UCSD-AML1 (cell line): Measurements from ENCODE around the gene LHX4.
A peak's percentile ranks its signal among the peaks of the same experiment; 100 is the strongest.

ENCODE experiments used
- DNase-seq: peaks from one replicate; lab custom pipeline; 2025; ENCODE audit not compliant: unreplicated experiment; lab: John Stamatoyannopoulos, UW

The LHX4 gene

DNA sequence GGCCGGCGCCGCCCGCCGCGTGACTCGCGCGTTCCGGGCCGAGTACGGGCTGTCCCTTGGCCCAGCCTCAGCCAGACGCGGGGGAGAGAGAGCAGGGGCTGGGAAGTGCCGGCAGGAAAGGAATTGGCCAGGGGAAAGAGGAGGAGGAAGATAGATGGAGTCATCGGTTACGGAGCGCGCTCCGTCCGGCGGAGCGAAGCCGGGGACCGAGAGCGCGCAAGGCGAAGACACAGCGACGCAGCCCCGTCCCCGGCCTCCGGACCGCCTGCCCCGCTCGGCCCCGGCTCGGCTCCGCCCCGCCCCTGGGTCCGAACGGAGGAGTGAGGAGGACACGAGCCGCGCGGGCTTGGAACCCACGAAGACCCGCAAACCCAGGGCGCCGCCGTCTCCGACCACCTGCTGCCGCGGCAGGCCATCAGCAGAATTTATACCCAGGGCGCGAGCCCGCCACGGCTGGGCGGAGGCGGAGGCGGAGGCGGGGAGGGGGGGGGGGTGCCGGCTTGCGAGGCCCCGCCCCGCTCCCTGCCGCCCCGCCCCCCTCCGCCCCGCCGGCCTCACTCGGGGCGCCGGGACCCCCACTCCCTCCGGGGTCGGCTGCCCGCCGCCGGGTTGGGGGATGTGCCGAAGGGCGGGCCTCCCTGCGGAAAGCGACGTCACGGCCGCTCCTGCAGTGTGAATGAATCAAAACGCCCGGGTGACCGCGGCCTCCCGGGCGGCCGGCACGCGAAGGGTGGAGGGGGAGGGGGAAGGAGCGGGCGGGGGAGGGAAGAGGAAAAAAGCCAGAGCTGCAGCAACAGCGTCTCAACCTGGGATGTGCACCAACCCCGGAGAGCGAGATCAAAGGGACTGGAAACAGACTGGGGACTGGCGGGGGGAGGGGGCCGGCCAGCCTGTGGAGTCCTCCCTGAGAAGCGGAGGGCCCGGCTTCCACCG lies at the start of gene LHX4:
Gene LHX4, plus strand, starts transcription at position 782 of the 933 bp plus-strand sequence. CDS start 266 bp downstream, outside the sequence.
- no peak for DNase-seq

DNA sequence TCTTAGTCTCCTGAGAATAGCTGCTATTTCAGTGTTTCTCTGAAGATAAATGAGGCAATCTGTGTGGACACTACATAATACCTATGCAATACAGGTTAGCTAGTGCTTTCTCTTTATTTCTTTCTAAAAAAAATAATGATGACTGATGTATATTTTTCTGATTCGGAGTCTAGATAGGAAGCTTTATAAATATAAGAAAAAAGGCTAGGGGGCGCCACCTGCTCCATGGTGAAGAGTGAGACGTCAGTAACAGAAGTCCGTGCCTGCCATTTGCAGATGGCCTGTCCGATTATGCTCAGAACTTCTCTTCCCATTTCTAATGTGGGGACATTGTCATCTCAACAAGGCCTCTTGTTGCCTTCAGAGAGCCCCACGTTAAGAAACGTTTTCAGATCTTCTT lies 49.0 kb upstream of the LHX4 start:
- no peak for DNase-seq

DNA sequence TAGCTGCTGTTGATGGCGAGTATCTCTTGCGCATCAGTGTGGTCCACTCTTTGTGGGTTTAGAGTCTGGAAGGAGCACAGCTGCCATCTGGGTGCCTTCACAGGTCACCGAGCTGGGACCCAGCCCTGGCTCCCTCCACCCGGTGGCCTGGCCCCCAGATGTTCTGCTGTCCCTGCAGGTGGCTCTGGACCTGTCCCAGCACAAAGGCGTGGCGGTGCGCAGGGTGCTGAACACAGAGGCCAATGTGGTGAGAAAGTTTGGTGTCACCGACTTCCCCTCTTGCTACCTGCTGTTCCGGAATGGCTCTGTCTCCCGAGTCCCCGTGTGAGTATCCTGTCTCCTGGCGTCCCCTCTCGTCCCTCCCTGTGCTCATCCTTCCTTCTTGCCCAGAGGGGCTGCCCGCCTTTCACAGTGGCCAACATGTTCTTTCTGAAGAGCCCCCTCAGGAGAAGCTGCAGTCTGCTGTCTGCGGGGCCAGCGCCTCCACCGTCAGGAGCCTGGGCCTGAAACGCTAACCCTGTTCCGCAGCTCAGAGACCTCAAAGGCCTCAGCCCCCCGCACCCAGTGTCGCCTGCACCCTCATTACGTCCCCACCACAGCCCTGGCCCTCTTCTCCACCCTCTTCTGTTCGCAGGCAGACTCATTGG lies 47.9 kb upstream of the LHX4 start:
- no peak for DNase-seq

DNA sequence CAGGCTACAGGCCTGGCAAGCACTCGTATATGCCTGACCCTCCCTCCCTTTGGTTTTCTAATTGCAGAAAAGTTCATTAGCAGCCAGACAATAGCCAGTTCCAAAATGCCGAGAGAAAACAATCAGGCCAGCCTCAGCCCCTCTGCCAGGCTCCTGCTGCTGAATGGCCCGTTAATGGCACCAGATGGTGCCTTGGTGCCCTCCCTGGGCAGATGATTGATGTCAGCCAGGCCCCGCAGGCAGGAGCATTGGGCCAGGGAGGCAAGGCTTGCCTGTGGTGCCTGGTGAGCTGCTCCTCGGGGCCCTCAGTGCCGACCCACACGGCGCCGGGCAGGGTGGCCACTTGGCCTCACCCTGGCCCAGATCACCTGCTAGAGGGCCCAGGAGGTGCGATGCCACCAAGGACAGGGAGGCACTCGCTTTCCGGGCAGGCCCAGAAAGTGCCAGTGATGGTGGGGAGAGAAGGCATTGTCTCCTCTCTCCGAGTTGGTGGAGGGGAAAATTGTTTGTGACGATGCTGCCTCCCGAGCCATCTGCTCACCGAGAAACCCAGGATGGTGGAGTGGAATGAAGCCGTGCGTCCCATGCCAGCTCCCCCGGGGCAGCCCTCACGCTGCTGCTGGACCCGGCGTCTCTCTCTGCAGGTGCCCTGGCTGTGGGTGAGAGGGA lies 47.3 kb upstream of the LHX4 start:
- DNase-seq = no peak

DNA sequence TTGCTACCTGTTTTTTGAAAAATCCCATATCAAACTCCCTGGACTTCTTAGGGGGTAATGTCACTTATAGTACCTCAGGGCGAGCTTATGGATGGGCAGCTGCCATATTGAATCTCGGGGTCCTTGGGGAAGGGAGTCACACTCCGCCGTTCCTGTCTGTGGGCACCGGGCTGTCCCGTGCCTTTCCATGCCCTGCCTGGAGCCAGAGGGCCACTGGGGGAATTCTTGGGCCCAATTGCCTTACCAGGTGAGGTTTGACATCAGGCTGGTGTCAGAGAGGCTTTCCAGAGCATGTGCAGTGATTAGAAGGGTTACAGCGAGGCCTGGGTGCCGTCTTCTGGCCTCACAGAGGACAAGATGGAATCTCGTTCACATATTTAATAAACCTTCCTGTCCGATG lies 46.6 kb upstream of the LHX4 start:
- DNase-seq = no peak

DNA sequence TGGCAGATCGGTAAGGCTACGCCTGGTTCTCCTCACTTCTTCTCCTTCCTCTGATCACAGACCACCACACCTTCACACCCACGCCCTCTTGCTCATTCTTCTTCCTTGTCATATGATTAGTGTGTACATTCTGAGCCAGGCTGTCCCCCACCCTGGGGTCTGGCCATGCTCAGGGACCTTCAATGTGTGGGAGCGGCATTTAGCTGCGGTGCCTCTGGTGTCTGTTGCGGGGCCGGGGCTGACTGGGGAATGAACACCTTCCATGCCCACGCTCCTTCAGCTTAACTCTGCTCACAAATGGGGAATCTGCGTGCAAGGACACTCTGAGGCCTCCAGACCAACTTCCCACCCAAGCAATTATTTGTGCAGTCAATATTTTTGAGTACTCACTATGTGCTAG lies 46.0 kb upstream of the LHX4 start:
- DNase-seq = no peak

DNA sequence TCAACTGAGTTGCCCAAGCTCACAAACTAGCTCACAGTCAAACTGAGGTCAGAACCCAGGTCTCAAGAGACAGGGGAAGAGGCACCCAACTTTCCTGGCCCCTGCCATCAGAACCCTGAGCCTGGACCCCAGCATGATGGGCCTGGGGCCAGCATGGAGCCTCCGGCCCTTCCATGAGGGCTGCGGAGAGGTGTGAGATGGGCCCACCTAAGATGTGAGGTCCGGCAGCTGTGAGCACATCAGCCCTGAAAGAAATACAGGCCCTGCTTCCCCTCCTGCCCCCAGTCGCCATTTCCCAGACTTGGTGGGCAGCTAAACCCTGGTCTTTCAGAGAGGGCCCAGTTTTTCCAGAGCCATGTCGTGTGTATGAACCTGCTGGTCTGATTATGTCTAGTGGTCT lies 44.8 kb upstream of the LHX4 start:
- no peak for DNase-seq

DNA sequence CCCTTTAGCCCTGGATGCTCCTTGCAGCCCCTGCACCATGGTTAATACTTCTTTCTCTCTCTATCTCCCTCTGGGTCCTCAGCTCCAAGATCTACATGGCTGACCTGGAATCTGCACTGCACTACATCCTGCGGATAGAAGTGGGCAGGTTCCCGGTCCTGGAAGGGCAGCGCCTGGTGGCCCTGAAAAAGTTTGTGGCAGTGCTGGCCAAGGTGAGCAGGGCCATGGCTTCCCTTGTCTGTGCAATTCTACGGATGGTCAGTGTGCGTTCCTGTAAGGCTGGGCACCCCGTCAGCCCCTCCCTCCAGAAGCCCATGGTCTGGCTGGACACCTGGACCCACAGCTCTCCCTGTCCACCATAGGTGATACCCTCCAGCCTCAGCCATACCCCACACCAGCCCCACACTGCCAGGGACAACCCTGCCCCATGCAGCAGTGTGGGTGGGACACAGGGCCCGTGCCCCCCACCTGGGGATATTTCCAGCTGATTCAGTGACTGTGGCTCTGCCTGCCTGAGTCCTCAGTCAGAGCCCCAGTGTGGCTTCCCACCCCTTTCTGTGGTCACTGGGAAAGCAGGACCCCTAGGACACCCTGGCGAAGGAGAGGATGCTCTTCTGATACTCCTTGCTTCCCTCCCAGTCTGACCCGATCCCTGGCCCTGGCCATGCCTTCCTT lies 44.0 kb upstream of the LHX4 start:
- no peak for DNase-seq

DNA sequence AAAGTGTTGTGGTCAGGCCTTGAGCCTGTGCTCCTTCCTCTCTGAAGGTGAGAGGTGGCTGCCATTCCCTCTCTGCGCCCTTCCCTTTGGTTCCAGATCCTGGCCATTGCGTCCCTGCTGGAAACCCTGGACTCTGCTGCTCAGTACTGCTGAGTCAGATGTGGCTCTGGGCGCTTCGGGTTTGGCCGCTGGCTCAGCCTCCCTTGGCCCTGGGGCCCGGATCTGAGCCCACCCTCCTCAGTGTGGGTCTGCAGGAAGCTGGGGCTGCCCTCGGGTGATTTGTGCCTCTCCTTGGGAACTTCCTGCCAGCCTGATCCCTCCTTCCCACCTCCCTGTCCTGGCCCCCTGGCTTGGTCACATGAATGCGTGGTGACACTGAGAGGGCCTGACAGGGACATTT lies 43.2 kb upstream of the LHX4 start:
- no peak for DNase-seq

DNA sequence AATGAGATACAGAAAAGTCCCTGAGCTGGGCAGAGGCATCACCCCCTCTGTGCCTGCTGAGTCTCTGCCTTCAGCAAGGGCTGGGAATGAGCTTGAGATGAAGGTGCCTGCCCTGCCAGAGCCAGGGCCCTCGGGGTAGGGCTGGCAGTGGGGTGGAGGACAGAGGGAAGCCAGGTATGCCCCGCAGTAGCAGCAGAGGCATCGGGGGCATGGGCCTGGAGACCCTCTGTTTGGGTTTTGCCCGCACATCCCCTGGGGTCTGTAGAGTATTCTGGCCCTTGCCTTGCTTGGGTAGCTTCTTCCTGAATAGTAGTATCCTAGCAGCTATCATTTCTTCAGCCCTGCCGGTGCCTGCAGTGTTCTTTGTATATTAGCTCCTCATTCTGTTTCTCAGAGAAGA lies 42.4 kb upstream of the LHX4 start:
- no peak for DNase-seq

DNA sequence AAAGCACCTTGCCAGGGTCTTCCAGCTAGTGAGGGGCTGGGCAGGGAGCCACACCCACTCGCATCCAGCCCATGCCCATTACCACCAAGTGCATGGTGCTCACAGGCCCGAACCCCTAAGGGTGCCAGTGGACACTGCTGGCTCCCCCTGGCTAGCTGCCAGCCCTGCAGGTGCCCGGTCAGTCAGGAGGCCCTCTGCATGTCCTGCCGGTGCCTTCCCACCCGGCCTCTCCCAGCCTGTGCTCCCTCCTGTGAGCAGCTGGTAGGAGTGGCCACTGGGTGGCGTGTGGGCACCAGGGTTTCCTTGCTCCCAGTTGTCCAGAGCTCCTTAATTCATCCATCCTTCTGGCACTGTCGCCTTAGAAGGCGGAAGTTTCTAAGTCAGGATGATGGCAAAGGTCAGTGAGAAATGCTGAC lies 42.0 kb upstream of the LHX4 start:
- DNase-seq = peak; percentile 49

DNA sequence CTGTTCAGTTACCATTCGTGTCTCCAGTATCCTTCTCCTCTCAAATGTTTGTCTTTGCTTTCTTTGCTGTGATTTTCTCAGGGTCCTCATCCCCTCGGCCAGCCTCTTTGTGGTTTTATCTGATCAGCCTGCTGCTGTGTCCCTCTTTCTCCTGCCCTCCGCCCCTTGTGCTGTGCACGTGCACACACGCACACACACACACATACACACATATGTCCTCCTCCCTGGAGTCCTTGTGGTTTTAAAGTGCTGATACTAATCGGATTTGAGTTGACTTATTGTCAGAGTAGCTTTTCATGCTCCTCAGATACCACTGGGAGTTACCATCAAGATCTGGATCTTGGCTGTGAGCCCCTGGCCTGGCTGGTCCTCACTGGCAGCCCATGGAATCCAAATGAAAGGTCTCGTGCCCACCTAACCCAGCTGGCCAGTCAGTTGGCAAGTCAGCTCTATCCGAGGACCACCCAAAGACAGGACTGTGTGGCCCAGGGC lies 41.3 kb upstream of the LHX4 start:
- DNase-seq = no peak

DNA sequence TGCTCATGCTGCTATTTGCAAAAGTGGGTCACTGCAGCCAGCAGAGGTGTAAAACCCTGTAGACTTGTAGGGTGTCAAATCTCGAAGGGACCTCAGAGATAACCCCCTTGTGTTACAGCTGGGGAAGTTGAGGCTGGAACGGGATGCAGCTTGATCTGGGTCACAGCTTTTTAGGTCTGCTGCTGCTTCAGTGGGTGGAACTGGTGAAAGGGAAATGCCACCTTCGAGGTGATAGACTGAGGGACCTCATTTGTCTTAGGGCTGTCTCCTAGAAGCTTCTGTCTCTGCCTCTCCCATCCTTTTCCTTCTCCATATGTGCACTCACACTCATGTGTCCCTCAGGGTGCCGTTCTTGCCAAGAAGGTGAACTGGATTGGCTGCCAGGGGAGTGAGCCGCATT lies 40.0 kb upstream of the LHX4 start:
- no peak for DNase-seq

DNA sequence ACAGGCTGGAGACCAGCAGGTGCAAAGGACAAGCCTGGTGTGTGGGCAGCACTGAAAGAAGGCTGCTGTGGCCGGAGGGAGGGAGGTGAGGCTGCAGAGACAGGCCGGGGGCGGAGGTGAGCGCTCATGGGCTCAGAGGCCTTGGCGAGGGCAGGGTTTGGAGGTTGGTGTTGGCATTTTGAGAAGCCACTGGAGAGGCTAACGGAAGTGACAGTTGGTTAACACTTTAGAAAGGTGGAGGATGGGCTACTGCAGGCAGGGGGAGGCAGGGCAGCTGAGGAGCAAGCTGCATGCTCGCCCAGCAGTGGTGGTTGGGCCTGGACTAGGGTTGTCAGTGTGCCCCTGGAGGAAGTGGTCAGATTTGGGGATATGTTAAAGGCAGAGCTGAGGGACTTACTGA lies 37.9 kb upstream of the LHX4 start:
- no peak for DNase-seq

DNA sequence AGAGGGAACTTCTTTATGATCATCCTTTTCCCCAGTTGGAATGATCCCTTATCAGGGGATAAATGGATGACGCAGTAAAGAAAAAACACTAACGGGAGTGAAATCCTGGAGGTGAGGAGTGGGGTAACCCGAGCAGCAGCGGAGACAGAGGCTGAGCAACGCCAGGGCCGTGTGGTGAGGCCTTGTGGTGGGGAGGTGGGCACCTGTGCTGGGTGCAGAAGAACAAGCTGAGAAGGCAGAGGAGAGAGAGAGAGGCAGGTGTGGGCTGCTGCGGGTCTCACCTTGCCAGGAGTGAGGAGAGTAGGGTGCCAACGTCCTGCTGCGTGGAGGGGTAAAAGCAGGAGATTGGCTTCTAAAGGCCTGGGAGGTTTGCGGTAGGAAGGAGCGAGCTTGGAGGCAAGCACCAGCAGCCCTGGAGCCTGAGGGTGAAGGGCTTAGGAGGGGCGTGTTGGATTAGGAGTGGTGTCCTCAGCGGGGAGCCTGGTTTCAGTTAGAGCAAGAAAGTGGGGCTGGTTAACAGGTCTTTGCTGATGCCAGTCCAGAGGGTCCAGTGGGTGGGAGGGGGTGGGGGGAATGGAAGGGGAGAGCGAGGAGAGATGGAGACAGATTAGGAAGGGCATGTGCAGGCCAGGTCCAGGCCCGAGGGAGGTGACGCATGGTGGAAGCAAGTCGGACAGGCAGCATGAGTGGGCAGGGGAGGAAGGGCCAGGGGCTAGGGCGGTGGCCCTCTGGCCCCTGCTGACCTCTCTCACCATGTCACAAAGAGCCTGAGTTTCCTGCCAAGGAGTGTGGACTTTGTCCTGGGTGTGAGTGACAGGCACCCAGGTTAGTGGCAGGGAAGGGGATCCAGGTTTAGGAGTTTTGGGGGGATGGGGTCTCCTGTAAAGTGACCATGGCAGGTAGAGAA lies 36.7 kb upstream of the LHX4 start:
- no peak for DNase-seq

DNA sequence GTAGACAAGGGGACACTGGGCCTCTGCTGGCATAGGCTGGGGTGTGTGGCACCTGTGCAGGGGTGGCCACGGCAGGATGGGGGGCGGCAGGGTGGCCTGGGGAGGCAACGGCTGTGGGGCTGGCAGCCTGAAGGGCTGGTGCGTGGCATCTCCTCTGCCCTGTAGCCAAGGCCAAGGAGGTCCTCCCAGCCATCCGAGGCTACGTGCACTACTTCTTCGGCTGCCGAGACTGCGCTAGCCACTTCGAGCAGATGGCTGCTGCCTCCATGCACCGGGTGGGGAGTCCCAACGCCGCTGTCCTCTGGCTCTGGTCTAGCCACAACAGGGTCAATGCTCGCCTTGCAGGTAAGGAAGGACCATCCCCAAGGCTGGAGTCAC lies 36.0 kb upstream of the LHX4 start:
- no peak for DNase-seq

DNA sequence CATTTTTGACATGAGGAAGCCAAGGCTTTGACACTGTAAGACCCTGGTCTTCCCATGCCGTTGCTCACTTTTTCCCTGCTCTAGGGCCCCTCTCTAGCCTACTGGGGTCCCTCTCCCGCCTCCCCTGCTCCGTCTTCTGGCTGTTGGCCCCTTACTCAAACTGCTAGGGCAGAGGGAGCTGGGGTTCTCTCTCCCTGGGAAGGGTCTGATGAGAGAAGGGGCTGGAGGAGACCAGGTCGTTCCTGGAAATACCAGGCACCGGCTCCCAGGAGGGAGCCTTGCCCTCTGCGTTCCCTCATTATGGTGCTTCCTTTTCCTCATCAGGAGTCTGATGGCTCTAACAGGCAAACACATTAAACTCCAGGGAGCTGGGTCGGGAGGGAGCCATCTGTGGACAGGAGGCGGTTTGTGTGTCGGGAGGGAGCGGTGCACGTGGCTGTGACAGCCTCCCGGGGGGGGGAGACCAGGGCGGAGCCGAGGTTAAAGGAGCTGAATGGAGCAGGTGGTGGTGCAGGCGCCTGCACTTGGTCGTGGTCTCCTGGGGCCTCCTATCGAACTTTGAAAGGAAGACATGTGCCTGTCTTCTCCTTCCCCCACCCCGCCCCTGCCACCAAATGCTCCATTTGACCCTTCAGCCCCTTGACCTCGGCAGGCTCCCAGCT lies 35.4 kb upstream of the LHX4 start:
- no peak for DNase-seq

DNA sequence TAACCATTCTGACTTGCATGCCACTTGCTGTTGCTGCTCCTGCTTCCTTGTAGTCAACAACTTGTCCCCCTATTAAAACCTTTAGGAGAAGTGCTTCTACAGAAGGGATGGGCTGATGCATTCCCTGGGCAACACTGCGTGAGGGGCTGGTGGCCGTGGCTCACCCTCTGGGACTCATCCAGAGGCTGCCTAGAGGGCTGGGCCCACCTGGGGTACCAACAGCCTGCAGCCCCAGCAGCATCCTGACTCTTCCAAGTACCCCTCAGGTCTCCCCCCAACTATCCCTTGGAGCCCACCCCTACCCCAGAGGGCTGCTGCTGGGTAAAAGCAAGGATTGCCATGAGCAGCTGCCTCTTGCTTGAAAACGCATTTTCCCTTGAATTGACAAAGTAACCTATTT lies 34.7 kb upstream of the LHX4 start:
- DNase-seq = no peak

DNA sequence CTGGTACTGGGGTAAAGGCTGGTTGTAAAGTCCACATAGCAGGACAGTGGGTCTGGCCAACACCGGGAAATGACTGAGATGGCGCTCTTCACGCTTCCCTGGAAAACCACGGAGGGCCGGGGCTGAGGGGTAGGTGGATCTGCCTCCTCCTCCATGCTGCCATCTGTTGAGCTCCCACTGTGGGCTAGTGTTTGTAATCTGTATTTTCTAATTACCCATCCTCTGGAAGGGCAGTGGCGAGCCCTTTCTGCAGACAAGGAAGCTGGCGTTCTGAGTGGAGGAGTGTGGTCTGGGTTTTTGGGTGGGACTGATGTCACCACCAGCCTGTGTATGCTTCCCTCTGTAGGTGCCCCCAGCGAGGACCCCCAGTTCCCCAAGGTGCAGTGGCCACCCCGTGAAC lies 34.1 kb upstream of the LHX4 start:
- DNase-seq = no peak
